K562 (cell line): Measurements from ENCODE around the gene STK17A.

Experiments used
- CTCF ChIP-seq, 3 experiments: IDR thresholded peaks in 2 of 3; conservative IDR thresholded peaks in 1 of 3; 2 replicates each; pipeline ENCODE4 v1.5.1; 2011 to 2012; ENCODE audit warnings: low read length in 3 of 3, mild to moderate bottlenecking in 3 of 3, control low read depth in 2 of 3, improper control_type of control experiment in 1 of 3, inconsistent platforms in 1 of 3, low read depth in 1 of 3, mixed read lengths in 1 of 3, moderate library complexity in 1 of 3; ENCODE audit not compliant: insufficient read depth in 2 of 3
- ELK3 ChIP-seq: fragments of 450-650 bp; formaldehyde crosslinking; IDR thresholded peaks from 2 replicates; pipeline ENCODE4 v1.4.0; 2020; ENCODE audit warnings: mild to moderate bottlenecking
- ZC3H11A ChIP-seq: IDR thresholded peaks from 2 replicates; pipeline ENCODE4 v1.6.1; 2012; ENCODE audit warnings: low read depth, low read length, improper control_type of control experiment
- ZNF143 ChIP-seq: sonication (generic); formaldehyde crosslinking; IDR thresholded peaks from 2 replicates; pipeline ENCODE4 v1.9.0; 2022; ENCODE audit warnings: mild to moderate bottlenecking, missing genetic modification reagents

- TF ChIP-seq ELK3 (CRISPR knock-in tag) (no peak), ZC3H11A (no peak), ZNF143 (CRISPR knock-in tag) (no peak), CTCF (IDR thresholded peaks at IDR 0.05 in 2 of 3, conservative IDR thresholded peaks at IDR 0.05 in 1 of 3; ENCODE audit: insufficient read depth in 2 of 3, low read depth in 1 of 3, low read length in 3 of 3) (no peak)
Observed at GRCh38 chr7:43647339-43647672, 64.4 kb downstream of the STK17A start.
